GM19193 (cell line): ENCODE measurements around the gene CLEC16A.

Experiments used
- POLR2A ChIP-seq: IDR thresholded peaks from 4 replicates; pipeline ENCODE4 v1.6.1; 2011; ENCODE audit not compliant: insufficient read depth, insufficient read length; ENCODE audit errors: extremely low read depth

The CLEC16A gene

DNA sequence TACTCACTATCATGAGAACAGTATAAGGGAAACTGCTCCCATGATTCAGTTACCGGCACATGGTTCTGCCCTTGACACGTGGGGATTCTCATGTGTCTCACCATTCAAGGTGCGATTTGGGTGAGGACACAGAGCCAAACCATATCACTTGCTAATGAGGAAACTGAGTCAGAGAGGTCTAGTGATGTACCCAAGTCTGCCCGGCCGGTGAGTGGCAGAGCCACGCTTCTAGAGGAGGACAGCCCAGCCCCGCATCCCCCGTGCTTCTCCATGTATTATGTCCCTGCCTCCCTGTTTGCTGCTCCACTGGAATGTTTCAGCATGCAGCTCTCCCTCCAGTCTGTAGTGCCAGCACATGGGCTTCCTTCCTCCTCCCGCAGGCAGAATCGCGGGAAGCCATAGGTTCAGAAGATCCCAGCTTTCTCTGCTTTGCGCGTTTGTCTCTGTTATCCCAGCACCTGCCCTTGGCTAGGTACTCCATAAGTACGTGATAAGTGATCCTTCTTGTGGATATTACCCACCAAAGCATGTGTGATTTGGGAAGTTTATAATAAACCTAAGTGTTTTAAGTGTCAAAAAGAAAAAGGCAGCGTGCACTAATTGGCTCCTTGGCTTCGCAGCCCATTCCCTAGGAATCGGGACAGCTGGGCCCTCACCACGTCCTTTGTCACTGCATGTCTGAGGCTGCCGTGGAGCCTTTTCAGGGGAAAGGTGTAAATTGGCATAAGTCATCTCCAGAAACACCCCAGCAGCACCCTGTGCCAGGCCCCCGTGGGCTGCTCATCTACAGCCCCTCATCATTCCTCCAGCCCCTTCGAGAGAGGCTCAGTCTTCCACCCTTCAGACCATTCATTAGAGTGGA lies 103.8 kb downstream of the CLEC16A start:
- TF ChIP-seq POLR2A = no peak

DNA sequence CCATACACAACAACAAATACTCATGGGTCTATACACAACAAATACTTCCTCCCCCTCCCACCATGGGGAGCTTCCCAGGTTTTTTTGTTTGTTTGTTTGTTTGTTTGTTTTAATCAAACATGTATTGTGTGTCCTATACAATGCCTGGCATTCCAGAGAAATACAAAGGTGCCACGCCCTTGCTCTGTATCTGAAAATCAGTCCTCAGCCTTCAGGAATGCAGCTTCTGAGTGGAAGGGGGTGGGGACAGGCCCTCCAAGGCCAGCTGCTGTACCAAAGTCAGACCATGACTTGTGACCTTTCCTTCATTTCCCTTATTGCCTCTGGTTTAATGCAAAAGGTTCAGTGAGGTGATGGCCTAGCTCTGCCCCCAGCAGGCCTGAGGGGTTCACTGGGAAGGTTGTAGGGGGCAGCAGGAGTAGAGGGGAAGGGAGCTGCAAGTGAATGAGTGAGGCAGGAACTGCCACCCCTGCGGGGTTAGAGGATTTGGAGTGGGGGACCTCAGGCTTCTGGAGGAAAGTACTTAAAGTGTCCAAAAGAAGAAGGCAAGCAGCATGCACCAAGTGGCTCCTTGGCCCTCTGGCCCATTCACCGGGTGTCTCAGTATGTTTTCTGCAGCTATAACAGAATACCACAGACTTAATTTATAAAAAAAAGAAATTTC lies 105.2 kb downstream of the CLEC16A start:
- TF ChIP-seq POLR2A = no peak

DNA sequence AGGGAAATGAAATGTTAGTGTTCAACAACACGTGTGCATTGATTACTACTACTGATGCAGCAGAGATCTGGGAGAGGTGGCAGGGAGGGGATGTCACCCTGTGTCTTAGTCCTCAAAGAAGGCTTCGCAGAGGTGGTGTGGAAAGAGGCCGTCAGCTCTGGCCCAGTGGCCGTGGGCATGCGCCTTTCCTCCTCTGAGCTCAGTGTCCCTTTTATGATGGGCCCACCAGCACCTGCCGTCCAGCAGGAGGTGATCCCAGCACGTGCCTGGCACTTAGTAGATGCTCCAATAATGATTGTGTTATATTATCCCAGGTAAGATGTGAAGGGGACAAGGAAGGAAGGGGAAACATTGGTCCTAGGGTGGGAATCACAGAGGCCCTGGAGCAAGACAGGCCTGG lies 106.2 kb downstream of the CLEC16A start:
- TF ChIP-seq POLR2A = no peak

DNA sequence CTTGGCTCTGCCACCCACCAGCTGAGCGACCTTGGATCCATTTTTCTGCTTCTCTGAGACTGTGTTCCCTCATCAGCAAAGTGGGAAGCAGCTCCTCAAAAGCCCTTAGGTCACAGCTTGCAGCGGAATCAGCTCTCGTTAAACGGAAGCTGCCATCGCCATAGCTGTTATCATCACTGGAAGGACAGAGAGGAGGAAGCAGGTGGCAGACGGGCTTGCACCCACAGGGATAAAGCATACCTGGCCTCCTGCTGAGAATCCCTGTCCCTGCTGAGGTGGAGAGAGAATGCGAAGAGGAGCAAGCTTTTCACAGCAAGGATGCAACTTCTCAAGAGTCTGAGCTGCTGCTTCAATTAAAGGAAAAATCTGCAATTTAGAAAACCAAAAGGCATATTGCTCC lies 106.6 kb downstream of the CLEC16A start:
- no peak for TF ChIP-seq POLR2A

DNA sequence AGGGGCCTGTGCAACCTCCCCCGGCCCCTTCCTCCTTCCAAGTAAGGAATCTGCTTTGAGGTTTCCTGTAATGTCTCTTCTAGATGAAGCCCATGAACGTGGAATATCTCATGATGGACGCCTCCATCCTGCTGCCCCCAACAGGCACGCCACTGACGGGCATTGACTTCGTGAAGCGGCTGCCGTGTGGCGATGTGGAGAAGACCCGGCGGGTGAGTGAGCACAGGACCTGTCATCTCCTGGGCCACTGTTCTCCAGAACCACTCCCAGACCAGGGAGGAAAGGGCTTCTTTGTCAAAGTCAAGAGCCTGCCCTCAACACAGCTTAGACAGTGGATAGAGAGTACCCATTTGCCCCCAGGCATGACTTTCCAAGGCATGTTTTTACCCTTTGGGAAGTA lies 107.1 kb downstream of the CLEC16A start:
- no peak for TF ChIP-seq POLR2A

DNA sequence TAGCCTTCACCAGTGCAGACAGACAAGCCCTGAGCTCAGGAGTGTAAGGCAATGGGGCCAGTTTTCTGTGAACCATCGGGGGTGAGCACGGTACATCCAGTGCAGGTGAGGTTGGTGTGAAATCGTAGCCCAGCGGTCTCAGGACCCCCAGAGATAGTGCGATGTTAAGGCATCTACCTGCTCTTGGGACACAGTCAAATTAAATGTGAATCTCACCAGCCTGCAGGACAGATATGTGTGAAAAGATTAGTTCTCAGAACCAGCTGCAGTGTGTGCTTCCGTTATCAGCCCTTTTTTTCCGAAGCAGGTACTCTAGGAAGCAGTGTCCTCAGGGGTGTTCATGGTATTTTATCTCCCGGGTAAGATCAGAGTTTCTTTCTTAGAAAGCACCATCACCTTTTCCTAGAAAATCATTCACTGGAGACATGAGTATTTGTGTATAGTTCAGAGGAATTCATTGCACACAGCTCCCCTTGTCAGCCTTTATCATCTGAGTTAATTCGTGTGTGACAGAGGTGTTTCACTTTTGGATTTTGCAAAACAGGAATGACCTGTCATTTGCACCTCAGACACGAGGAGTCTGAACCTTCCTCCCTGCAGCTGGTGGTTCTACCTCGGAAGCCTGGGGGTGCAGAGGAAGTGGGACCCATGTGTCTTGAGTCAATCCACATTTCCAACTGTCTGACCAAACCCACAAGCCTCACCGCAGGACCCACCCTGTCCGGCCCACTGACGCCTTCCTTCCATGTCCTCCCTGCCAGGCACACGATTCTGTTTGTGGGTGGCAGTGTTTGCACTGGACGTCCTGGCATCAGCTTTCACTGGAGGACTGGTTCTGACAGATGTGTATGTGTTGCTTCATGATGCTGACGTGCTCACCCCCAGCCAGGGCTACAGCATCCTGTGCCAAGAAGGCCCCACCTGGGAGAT lies 107.8 kb downstream of the CLEC16A start:
- TF ChIP-seq POLR2A = no peak

DNA sequence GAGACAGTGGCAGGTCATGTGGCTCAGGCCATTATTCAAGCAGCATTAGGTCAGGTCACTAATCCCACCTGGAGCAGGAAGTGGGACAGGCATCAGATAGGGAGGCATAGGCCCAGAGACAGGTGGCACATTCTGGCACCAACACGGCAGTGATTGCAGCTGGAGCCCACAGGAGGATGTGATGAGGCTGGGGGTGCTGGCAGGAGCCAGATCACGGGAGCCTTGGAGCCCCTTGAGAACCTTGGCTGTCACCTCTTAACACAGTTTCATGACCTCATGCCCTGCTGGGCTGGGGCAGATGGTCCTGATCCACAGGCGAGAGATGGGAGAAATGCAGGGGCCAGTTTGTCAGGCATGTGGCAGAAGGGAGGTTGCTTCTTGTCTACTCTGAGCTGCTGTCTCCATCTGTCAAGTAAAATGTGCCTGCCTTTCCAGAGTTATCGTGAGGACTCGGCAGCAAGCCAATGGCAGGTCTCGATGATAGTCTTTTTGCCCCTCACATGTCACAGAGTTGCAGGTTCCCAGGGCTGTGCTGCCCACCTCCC lies 109.6 kb downstream of the CLEC16A start:
- no peak for TF ChIP-seq POLR2A

DNA sequence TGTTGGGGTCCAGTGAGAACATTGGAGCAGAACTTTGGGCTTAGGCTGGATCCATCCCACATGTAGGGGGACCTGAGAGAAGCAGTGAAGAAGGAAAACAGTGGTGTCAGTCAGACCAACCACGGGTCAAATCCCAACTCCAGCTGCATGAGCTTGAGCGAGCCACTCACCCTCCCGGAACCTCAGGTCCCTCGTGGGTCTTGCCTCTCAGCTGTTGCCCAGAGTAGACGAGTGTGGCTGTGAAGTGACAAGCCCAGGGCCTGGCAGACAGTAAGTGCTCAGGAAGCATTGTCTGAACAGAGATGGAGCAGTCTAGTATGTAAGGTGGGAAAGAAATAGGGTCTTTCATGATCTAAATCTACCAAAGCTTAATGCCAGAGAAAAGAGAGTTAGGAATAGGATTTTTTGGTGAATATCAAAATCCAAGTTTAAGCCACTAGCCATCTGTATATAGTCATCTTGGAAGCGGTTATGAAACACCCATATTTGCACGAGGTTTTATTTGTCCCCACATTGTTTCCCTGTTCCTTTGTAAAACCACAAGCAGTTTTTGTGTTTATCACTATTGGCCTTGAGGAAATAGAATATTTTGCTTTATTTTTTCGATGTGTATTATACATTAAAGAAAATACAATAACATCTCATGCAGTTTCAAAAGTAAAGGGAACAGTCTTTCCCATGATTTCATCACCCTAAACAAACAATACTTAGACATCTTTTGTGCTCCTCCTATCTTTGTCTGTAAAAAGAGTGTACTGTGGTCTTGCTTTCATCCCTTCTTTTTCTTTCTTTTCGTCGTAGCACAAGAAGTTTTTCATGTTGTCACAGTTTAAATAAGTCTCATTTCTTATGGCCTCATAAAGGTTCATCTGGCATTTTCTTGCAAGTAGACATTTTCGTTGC lies 112.0 kb downstream of the CLEC16A start:
- TF ChIP-seq POLR2A = no peak

DNA sequence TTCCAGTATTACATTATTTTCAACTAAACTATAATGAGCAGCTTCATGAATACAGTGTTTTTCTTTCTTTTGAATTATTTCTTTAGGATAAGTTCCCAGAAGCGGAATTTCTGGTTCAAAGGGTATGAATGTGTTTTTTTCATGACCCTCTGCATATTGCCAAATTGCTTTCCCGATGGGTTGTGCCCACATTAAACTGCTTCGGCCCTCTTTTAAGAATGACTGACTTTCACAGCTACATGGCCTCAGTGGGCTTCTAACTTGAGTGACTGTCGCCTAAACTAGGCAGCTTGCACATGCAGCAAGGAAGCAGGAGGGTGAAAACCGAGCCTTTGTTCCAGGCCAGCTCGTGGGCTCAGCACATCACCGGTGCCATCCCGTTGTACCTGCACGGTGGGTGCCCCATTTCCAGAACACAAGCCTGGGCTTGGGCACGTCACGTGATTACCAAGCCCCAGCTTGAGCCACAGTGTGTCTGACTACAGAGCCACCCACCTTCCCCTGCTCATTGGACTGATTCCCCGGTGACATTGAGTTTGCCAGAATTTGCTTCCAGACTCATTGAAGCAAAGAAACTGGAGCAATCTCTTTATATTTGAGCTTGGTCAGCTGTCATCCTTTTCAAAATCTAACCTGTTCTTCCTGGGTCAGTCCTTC lies 112.8 kb downstream of the CLEC16A start:
- no peak for TF ChIP-seq POLR2A

DNA sequence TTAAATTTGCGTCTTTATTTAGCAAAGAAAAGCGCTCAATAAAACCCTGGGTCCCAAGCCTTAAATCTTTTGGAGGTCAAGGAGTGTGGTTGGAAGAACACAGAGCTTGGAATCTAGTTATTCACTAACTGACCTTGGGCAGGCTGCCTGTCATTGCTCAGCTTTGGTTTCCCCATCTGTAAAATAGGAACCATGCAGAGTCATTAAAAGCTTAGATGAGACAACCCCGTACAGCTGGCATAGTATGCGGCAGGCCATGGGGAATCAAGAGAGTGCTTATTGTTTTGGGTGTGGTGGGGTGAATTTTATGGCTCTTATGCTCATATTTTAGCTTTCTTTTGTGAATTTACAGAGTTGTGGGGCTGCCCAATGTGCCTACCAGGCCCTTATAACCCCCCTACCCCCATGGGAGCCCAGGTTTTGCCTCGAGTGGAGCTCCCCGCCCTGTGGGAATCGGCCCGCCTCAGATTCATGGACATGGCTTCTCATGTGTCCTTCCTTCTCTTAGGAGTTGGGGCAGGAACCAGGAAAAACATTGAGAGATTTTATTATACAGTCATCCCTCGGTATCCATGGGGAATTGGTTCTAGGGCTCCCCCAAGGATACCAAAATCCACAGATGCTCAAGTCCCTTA lies 113.5 kb downstream of the CLEC16A start:
- TF ChIP-seq POLR2A = no peak

DNA sequence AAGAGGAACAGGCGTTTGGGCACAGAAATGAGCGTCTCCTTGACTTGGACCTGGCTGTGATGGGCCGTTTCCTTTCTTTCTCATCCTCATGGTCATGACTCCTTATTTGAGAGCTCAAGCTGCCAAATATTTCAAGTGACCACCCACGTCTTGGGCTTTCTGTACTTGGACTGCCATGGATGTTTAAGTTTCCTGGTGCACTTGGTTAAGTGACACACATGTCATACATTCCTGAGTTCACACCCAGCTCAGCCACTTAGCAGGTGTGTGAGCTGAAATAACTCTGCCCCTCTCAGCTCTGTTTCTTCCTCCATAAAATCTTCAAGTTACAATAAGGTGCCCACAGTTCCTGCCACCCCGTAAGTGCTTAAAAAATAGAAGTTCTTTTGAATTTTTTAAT lies 114.5 kb downstream of the CLEC16A start:
- TF ChIP-seq POLR2A = no peak

DNA sequence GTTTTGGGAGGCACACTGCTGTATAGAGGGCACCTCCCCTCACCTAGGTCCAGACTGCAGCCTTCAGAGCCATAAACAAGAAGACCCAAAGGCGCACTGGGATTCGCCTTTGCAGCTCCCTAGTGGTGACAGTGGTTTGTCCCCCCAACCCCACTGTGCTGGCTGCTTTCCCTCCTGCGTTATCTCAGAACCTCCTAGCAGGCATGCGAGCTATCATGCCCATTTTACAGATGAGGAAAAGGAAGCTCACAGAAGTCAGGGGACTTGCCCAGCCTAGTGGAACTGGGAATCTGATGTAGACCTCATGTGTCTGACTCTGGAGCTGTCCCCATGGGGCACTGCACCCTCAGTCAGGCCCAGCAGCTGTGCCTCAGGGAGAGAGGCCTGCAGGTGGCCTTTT lies 115.2 kb downstream of the CLEC16A start:
- no peak for TF ChIP-seq POLR2A

DNA sequence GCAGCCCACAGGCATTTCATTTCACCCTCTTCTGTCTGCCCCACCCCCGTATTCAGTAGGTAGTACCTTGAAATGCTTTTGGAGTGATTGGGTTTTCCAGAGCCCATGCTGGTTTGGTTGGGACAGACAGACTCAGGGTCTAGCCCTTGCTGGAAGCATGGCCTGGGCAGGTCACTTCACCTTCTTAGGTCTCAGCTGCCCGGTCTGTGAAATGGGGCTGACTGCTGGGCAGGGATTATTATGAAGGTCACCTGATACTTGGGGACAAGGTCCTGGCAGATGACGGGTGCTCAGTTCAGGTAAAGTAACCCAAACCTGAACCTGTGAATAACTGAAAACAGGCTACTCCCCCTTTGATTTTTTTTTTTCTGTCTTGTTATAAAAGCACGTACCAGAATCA lies 116.0 kb downstream of the CLEC16A start:
- no peak for TF ChIP-seq POLR2A

DNA sequence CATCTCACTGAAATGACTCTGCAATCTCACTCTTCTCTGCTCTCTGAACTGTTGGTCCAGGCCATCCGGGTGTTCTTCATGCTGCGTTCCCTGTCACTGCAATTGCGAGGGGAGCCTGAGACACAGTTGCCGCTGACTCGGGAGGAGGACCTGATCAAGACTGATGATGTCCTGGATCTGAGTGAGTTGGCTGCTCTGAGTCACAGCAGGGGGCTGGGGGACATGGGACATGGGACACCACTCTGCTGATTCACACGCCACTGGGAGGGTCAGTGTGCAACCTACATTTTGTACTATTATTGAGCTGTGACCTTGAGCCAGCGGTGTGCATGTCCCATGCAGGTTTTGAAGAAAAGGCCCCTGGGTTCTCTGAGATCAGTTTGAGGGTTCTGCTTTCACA lies 116.5 kb downstream of the CLEC16A start:
- TF ChIP-seq POLR2A = no peak
